Epithelial cell of alveolus of lung (primary cell): ENCODE data around the gene MOCS2. TPM values are rescaled to one million over a fixed set of nuclear protein-coding genes. Genes with fewer than 3 reads are reported as not detected.

Source experiments
- total RNA-seq: library from RNA; depleted of rRNA; stranded (reverse); fragments of >200 nt; gene quantifications from 2 replicates; pipeline ENCODE4 v1.2.1, GENCODE V29; 2015

MOCS2 gene, protein sequence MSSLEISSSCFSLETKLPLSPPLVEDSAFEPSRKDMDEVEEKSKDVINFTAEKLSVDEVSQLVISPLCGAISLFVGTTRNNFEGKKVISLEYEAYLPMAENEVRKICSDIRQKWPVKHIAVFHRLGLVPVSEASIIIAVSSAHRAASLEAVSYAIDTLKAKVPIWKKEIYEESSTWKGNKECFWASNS
- 34.3 and 35.3 TPM in 2 replicates for total RNA-seq

DNA sequence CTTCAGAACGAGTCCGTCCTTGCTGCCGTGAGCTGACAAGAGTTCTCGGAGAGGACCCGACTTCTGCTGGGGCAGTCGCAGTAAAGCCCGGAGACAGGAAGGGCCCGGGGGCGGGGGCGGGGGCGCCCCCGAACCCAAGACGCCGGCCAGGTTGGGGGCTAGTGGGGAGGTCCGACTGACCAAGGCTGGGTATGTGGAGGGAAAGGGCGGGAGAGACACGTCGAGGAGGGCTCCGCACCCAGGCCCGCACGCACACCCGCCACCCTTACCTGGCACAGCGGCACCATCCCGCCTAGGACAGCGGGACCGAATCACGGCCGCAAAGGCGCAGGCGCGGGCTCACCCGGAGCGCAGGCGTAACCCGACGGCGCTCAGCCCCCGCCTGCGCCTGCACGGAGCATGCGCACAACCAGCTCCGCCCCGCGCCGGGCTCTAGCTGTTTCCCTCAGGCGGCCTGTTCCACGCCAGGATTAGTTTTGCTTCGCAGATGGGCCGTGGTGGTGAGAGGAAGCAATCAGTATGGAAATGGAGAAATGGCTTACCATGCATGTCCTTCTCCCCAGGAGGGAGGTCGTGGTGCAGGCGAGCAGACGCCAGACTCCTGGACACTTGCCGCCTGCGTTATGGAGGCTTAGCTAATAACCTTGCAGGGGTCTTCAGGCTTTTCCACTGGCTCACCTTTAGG lies at the start of gene MOCS2:
Gene MOCS2 (minus strand): TSS at position 315 of the 685 bp plus-strand sequence. CDS start 2,583 bp downstream, outside the sequence.

Other genes starting within 250 kb of the MOCS2 start
- 14.7 and 60.5 TPM in 2 replicates for gene ITGA2, start 120.4 kb downstream of the MOCS2 start, total RNA-seq